Measurements from ENCODE around the gene ARHGAP44. TPM values are rescaled to one million over a fixed set of nuclear protein-coding genes. Genes with fewer than 3 reads are reported as not detected.
"Not testable (repeated sequence)": the region's sequence is repeated elsewhere in the genome, so short reads cannot be mapped to it uniquely, and the experiment has no call there.

Gene ARHGAP44
- total and polyA plus RNA-seq, 4 donors = 7.4 to 26.2 (median 24.3) TPM

- no peaks in the 10 kb centered on the region for H3K36me3 ChIP-seq (ENCODE audit: control insufficient read depth, insufficient read depth, low read length)
- no peaks in the 10 kb centered on the region for H3K4me1 ChIP-seq (ENCODE audit: control insufficient read depth, insufficient read depth, low read length)
- no peak for DNase-seq (ENCODE audit: low read depth in 4 of 6, low spot score in 6 of 6)
- no peaks in the 10 kb centered on the region for H3K9me3 ChIP-seq (ENCODE audit: control insufficient read depth, insufficient read depth, low read length)
- H3K27me3 ChIP-seq (ENCODE audit: control insufficient read depth, insufficient read depth, low read length) = no peaks in the 10 kb centered on the region
- H3K27ac ChIP-seq (ENCODE audit: low read depth, low read length) = no peak overlapping the region
- no peak overlapping the region for H3K4me3 ChIP-seq (ENCODE audit: low read depth, low read length)
- 86% methylated on average over 3 of the region's 9 CpGs for WGBS (ENCODE audit: insufficient coverage)
Measured at GRCh38 chr17:12850996-12851395, 61.7 kb downstream of the ARHGAP44 start.

GRCh38 chr17:12851901-12852435 lies 62.7 kb downstream of the ARHGAP44 start:
- H3K27me3 ChIP-seq (ENCODE audit: control insufficient read depth, insufficient read depth, low read length) = no peaks in the 10 kb centered on the region
- H3K9me3 ChIP-seq (ENCODE audit: control insufficient read depth, insufficient read depth, low read length) = no peaks in the 10 kb centered on the region
- no peak for DNase-seq (ENCODE audit: low read depth in 4 of 6, low spot score in 6 of 6)
- no peak overlapping the region for H3K27ac ChIP-seq (ENCODE audit: low read depth, low read length)
- H3K4me1 ChIP-seq (ENCODE audit: control insufficient read depth, insufficient read depth, low read length) = no peaks in the 10 kb centered on the region
- H3K4me3 ChIP-seq (ENCODE audit: low read depth, low read length) = no peak overlapping the region
- no peaks in the 10 kb centered on the region for H3K36me3 ChIP-seq (ENCODE audit: control insufficient read depth, insufficient read depth, low read length)
- WGBS (ENCODE audit: insufficient coverage) = 100% methylated on average over 1 of the region's 4 CpGs

GRCh38 chr17:12853921-12854320 lies 64.6 kb downstream of the ARHGAP44 start:
- Histone ChIP-seq H3K9me3 (ENCODE audit: control insufficient read depth, insufficient read depth, low read length) (no peaks in the 10 kb centered on the region), H3K36me3 (ENCODE audit: control insufficient read depth, insufficient read depth, low read length) (no peaks in the 10 kb centered on the region), H3K4me3 (ENCODE audit: low read depth, low read length) (no peak overlapping the region), H3K27me3 (ENCODE audit: control insufficient read depth, insufficient read depth, low read length) (no peaks in the 10 kb centered on the region), H3K4me1 (ENCODE audit: control insufficient read depth, insufficient read depth, low read length) (no peaks in the 10 kb centered on the region), H3K27ac (ENCODE audit: low read depth, low read length) (no peak overlapping the region)
- no peak for DNase-seq (ENCODE audit: low read depth in 4 of 6, low spot score in 6 of 6)
- 86% methylated on average over 2 of the region's 2 CpGs for WGBS (ENCODE audit: insufficient coverage)

GRCh38 chr17:12856416-12856815 lies 67.1 kb downstream of the ARHGAP44 start:
- Histone ChIP-seq H3K4me1 (ENCODE audit: control insufficient read depth, insufficient read depth, low read length) (no peaks in the 10 kb centered on the region), H3K27ac (ENCODE audit: low read depth, low read length) (no peak overlapping the region), H3K4me3 (ENCODE audit: low read depth, low read length) (no peak overlapping the region), H3K27me3 (ENCODE audit: control insufficient read depth, insufficient read depth, low read length) (no peaks in the 10 kb centered on the region), H3K9me3 (ENCODE audit: control insufficient read depth, insufficient read depth, low read length) (no peaks in the 10 kb centered on the region), H3K36me3 (ENCODE audit: control insufficient read depth, insufficient read depth, low read length) (no peaks in the 10 kb centered on the region)
- no peak for DNase-seq (ENCODE audit: low read depth in 4 of 6, low spot score in 6 of 6)
- 100% methylated on average over 1 of the region's 3 CpGs for whole genome bisulfite sequencing (ENCODE audit: insufficient coverage)

- no peak overlapping the region for H3K27ac ChIP-seq (ENCODE audit: low read depth, low read length)
- H3K4me1 ChIP-seq (ENCODE audit: control insufficient read depth, insufficient read depth, low read length) = no peaks in the 10 kb centered on the region
- H3K27me3 ChIP-seq (ENCODE audit: control insufficient read depth, insufficient read depth, low read length) = no peaks in the 10 kb centered on the region
- no CpG with 5 or more reads among the region's 2 CpGs for WGBS (ENCODE audit: insufficient coverage)
- H3K4me3 ChIP-seq (ENCODE audit: low read depth, low read length) = no peak overlapping the region
- no peak for DNase-seq (ENCODE audit: low read depth in 4 of 6, low spot score in 6 of 6)
- H3K36me3 ChIP-seq (ENCODE audit: control insufficient read depth, insufficient read depth, low read length) = no peaks in the 10 kb centered on the region
- no peaks in the 10 kb centered on the region for H3K9me3 ChIP-seq (ENCODE audit: control insufficient read depth, insufficient read depth, low read length)
Measured at GRCh38 chr17:12857592-12857991, 68.3 kb downstream of the ARHGAP44 start.

GRCh38 chr17:12859520-12859919 lies 70.2 kb downstream of the ARHGAP44 start:
- Histone ChIP-seq H3K4me3 (ENCODE audit: low read depth, low read length) (no peak overlapping the region), H3K27ac (ENCODE audit: low read depth, low read length) (no peak overlapping the region), H3K9me3 (ENCODE audit: control insufficient read depth, insufficient read depth, low read length) (no peaks in the 10 kb centered on the region), H3K36me3 (ENCODE audit: control insufficient read depth, insufficient read depth, low read length) (no peaks in the 10 kb centered on the region), H3K4me1 (ENCODE audit: control insufficient read depth, insufficient read depth, low read length) (no peaks in the 10 kb centered on the region), H3K27me3 (ENCODE audit: control insufficient read depth, insufficient read depth, low read length) (no peaks in the 10 kb centered on the region)
- no peak for DNase-seq (ENCODE audit: low read depth in 4 of 6, low spot score in 6 of 6)
- 86% methylated on average over 6 of the region's 9 CpGs for WGBS (ENCODE audit: insufficient coverage)

GRCh38 chr17:12865769-12866168 lies 76.5 kb downstream of the ARHGAP44 start:
- no peak overlapping the region for H3K4me3 ChIP-seq (ENCODE audit: low read depth, low read length)
- no peaks in the 10 kb centered on the region for H3K9me3 ChIP-seq (ENCODE audit: control insufficient read depth, insufficient read depth, low read length)
- WGBS (ENCODE audit: insufficient coverage) = 100% methylated on average over 1 of the region's 3 CpGs
- DNase-seq (ENCODE audit: low read depth in 4 of 6, low spot score in 6 of 6) = no peak
- no peaks in the 10 kb centered on the region for H3K36me3 ChIP-seq (ENCODE audit: control insufficient read depth, insufficient read depth, low read length)
- H3K4me1 ChIP-seq (ENCODE audit: control insufficient read depth, insufficient read depth, low read length) = no peaks in the 10 kb centered on the region
- H3K27me3 ChIP-seq (ENCODE audit: control insufficient read depth, insufficient read depth, low read length) = no peaks in the 10 kb centered on the region
- H3K27ac ChIP-seq (ENCODE audit: low read depth, low read length) = no peak overlapping the region

- no peak for DNase-seq (ENCODE audit: low read depth in 4 of 6, low spot score in 6 of 6)
- no peaks in the 10 kb centered on the region for H3K36me3 ChIP-seq (ENCODE audit: control insufficient read depth, insufficient read depth, low read length)
- WGBS (ENCODE audit: insufficient coverage) = 67% methylated on average over 1 of the region's 4 CpGs
Measured at GRCh38 chr17:12866244-12866643, 76.9 kb downstream of the ARHGAP44 start.

GRCh38 chr17:12867726-12868125 lies 78.4 kb downstream of the ARHGAP44 start:
- Histone ChIP-seq H3K36me3 (ENCODE audit: control insufficient read depth, insufficient read depth, low read length) (no peaks in the 10 kb centered on the region), H3K27me3 (ENCODE audit: control insufficient read depth, insufficient read depth, low read length) (no peaks in the 10 kb centered on the region), H3K4me3 (ENCODE audit: low read depth, low read length) (no peak overlapping the region), H3K4me1 (ENCODE audit: control insufficient read depth, insufficient read depth, low read length) (no peaks in the 10 kb centered on the region), H3K9me3 (ENCODE audit: control insufficient read depth, insufficient read depth, low read length) (no peaks in the 10 kb centered on the region), H3K27ac (ENCODE audit: low read depth, low read length) (no peak overlapping the region)
- no CpG with 5 or more reads among the region's 5 CpGs for WGBS (ENCODE audit: insufficient coverage)
- no peak for DNase-seq (ENCODE audit: low read depth in 4 of 6, low spot score in 6 of 6)

More at GRCh38 chr17:12866244-12866643, 76.9 kb downstream of the ARHGAP44 start:
- no peaks in the 10 kb centered on the region for H3K27me3 ChIP-seq (ENCODE audit: control insufficient read depth, insufficient read depth, low read length)
- no peaks in the 10 kb centered on the region for H3K9me3 ChIP-seq (ENCODE audit: control insufficient read depth, insufficient read depth, low read length)
- H3K4me3 ChIP-seq (ENCODE audit: low read depth, low read length) = no peak overlapping the region
- no peaks in the 10 kb centered on the region for H3K4me1 ChIP-seq (ENCODE audit: control insufficient read depth, insufficient read depth, low read length)
- no peak overlapping the region for H3K27ac ChIP-seq (ENCODE audit: low read depth, low read length)

GRCh38 chr17:12873415-12874125 lies 84.3 kb downstream of the ARHGAP44 start:
- H3K4me3 ChIP-seq (ENCODE audit: low read depth, low read length) = not testable (repeated sequence)
- WGBS (ENCODE audit: insufficient coverage) = 92% methylated on average over 2 of the region's 7 CpGs

More at GRCh38 chr17:12873415-12874125, 84.3 kb downstream of the ARHGAP44 start:
- not testable (repeated sequence) for DNase-seq (ENCODE audit: low read depth in 4 of 6, low spot score in 6 of 6); H3K27me3 ChIP-seq (ENCODE audit: control insufficient read depth, insufficient read depth, low read length); H3K27ac ChIP-seq (ENCODE audit: low read depth, low read length); H3K36me3 ChIP-seq (ENCODE audit: control insufficient read depth, insufficient read depth, low read length); H3K4me1 ChIP-seq (ENCODE audit: control insufficient read depth, insufficient read depth, low read length); H3K9me3 ChIP-seq (ENCODE audit: control insufficient read depth, insufficient read depth, low read length)

All from spinal cord (tissue), 10 donors.